HepG2 (cell line): ENCODE data around the gene TOMM7. TPM values are rescaled to one million over a fixed set of nuclear protein-coding genes. Genes with fewer than 3 reads are reported as not detected.

Experiments
- ATAC-seq: fragments of 200-7000 bp; cut with Tn5 transposase; 3 replicates; pipeline ENCODE4 v1.9.1; 2020; ENCODE audit warnings: mild to moderate bottlenecking, moderate library complexity
- BruUV-seq: library from RNA; stranded (reverse); fragments of 400-500 nt; replicated peaks from 2 replicates; lab custom pipeline; 2021; lab: Mats Ljungman, UMichigan
- CTCF ChIA-PET: fragments of 300-600 bp; formaldehyde crosslinking; extraction: SDS; loops from one replicate; lab custom pipeline; 2021; ENCODE audit warnings: low total read pairs, inconsistent platforms, low intra/inter-chr PET ratio; lab: Yijun Ruan, JAX
- POLR2A ChIA-PET: fragments of 350-600 bp; sonication (Branson Sonifier 250); formaldehyde crosslinking; loops from one replicate; lab custom pipeline; 2020; ENCODE audit warnings: antibody characterized with exemption, inconsistent platforms; lab: Yijun Ruan, JAX
- DNase-seq: peaks from one replicate; pipeline ENCODE4 v3.0.0-alpha.2; 2015; ENCODE audit warnings: low spot score
- FAIRE-seq: peaks from 3 replicates; lab custom pipeline; 2011; peaks lifted over from hg19 to GRCh38; lab: Jason Lieb, UNC
- H2AFZ ChIP-seq: one replicate; pipeline ENCODE4 v1.6.1; 2011; ENCODE audit warnings: low read length, inconsistent platforms
- H3K27ac ChIP-seq: fragments of 300-600 bp; 3 replicates; pipeline ENCODE4 v1.8.0; 2011; ENCODE audit warnings: mixed run types, mild to moderate bottlenecking, mixed read lengths, low read length, inconsistent platforms; ENCODE audit not compliant: insufficient read depth; ENCODE audit errors: extremely low read length
- H3K27me3 ChIP-seq, 2 experiments: fragments of 200-600 bp in 1 of 2; 2 replicates in 1 of 2; 3 replicates in 1 of 2; pipeline versions ENCODE4 v1.6.0 to v1.8.0; 2011; ENCODE audit warnings: low read length in 2 of 2, mild to moderate bottlenecking in 2 of 2, moderate library complexity in 2 of 2, inconsistent platforms in 1 of 2; ENCODE audit not compliant: insufficient read depth in 2 of 2, control insufficient read depth in 1 of 2
- H3K36me3 ChIP-seq, 2 experiments: fragments of 200-600 bp in 1 of 2; replicated peaks in 1 of 2; 2 replicates in 1 of 2; 3 replicates in 1 of 2; pipeline versions ENCODE4 v1.5.1 to v1.8.0; 2011; ENCODE audit warnings: low read length in 2 of 2, inconsistent platforms in 1 of 2; ENCODE audit not compliant: insufficient read depth in 2 of 2, control insufficient read depth in 1 of 2
- H3K4me1 ChIP-seq: 2 replicates; pipeline ENCODE4 v1.5.1; 2012; ENCODE audit warnings: low read length, inconsistent platforms; ENCODE audit not compliant: insufficient read depth
- H3K4me2 ChIP-seq: 2 replicates; pipeline ENCODE4 v1.6.0; 2011; ENCODE audit warnings: low read depth, low read length, inconsistent platforms
- H3K4me3 ChIP-seq, 3 experiments: fragments of 200-600 bp in 1 of 3; sonication (generic), shearing (Covaris generic) in 1 of 3; replicated peaks in 1 of 3; 2 replicates each; pipeline ENCODE4 v1.5.1; 2011 to 2016; ENCODE audit warnings: low read length in 3 of 3, inconsistent platforms in 2 of 3, low read depth in 2 of 3, mild to moderate bottlenecking in 2 of 3, control low read depth in 1 of 3, mixed read lengths in 1 of 3; ENCODE audit not compliant: insufficient read depth in 1 of 3
- H3K79me2 ChIP-seq: one replicate; pipeline ENCODE4 v1.6.1; 2011; ENCODE audit warnings: low read length, inconsistent platforms; ENCODE audit not compliant: insufficient read depth
- H3K9ac ChIP-seq: 2 replicates; pipeline ENCODE4 v1.6.0; 2011; ENCODE audit warnings: mild to moderate bottlenecking, low read depth, low read length, inconsistent platforms; ENCODE audit not compliant: insufficient read depth
- H3K9me3 ChIP-seq: 2 replicates; pipeline ENCODE4 v1.5.1; 2012; ENCODE audit warnings: mild to moderate bottlenecking, low read length
- H4K20me1 ChIP-seq: 2 replicates; pipeline ENCODE4 v1.6.0; 2011; ENCODE audit warnings: inconsistent platforms, mild to moderate bottlenecking, low read length, moderate library complexity; ENCODE audit not compliant: insufficient read depth
- BRCA1 ChIP-seq: sonication (generic); formaldehyde crosslinking; IDR thresholded peaks from 2 replicates; pipeline ENCODE4 v1.4.0; 2020; ENCODE audit warnings: missing genetic modification reagents
- ETS1 ChIP-seq: sonication (generic); formaldehyde crosslinking; IDR thresholded peaks from 2 replicates; pipeline ENCODE4 v1.4.0; 2020; ENCODE audit warnings: missing genetic modification reagents
- EZH2 ChIP-seq: conservative IDR thresholded peaks from 2 replicates; pipeline ENCODE4 v1.6.1; 2012; ENCODE audit warnings: mild to moderate bottlenecking, low read depth, low read length, moderate library complexity
- SALL1 ChIP-seq: sonication (generic); formaldehyde crosslinking; IDR thresholded peaks from 2 replicates; pipeline ENCODE4 v1.8.0; 2022; ENCODE audit warnings: mild to moderate bottlenecking, missing genetic modification reagents
- SMAD9 ChIP-seq: sonication (generic); formaldehyde crosslinking; IDR thresholded peaks from 2 replicates; pipeline ENCODE4 v1.5.1; 2020; ENCODE audit warnings: mild to moderate bottlenecking, missing genetic modification reagents
- STAG1 ChIP-seq: sonication (generic); formaldehyde crosslinking; IDR thresholded peaks from 2 replicates; pipeline ENCODE4 v1.4.0; 2020; ENCODE audit warnings: missing genetic modification reagents
- TARDBP ChIP-seq: sonication (generic); formaldehyde crosslinking; IDR thresholded peaks from 2 replicates; pipeline ENCODE4 v1.8.0; 2022; ENCODE audit warnings: mild to moderate bottlenecking, missing genetic modification reagents
- TBX2 ChIP-seq: sonication (generic); formaldehyde crosslinking; IDR thresholded peaks from 2 replicates; pipeline ENCODE4 v1.5.0; 2020; ENCODE audit warnings: missing genetic modification reagents, mild to moderate bottlenecking, borderline replicate concordance
- TCF7L2 ChIP-seq: IDR thresholded peaks from 2 replicates; pipeline ENCODE4 v1.6.1; 2011; ENCODE audit warnings: mild to moderate bottlenecking, low read depth, low read length, moderate library complexity
- XRCC5 ChIP-seq: fragments of 200-400 bp; formaldehyde crosslinking; optimal IDR thresholded peaks from 2 replicates; pipeline ENCODE3; 2017; ENCODE audit warnings: mild to moderate bottlenecking, low read length
- YEATS2 ChIP-seq: sonication (generic); formaldehyde crosslinking; IDR thresholded peaks from 2 replicates; pipeline ENCODE4 v1.4.0; 2020; ENCODE audit warnings: missing genetic modification reagents, borderline replicate concordance
- ZNF263 ChIP-seq: sonication (generic); formaldehyde crosslinking; IDR thresholded peaks from 2 replicates; pipeline ENCODE4 v1.4.0; 2020; ENCODE audit warnings: missing genetic modification reagents
- ZNF644 ChIP-seq: IDR thresholded peaks from 2 replicates; pipeline ENCODE4 v1.6.1; 2016; ENCODE audit warnings: low read depth
- WGBS: methylation state at CpG from one replicate; pipeline ENCODE4 v1.1.6; 2017; ENCODE audit warnings: low lambda C conversion rate; 5-methylcytosine and 5-hydroxymethylcytosine counted together
- in situ Hi-C: cut with HindIII; loops from 2 replicates; pipeline ENCODE4 v1.10.0; 2017; ENCODE audit warnings: low pct_unique_long_range_greater_than_20kb; ENCODE audit not compliant: extremely low pct_ligation_motif_present
- intact Hi-C: fragments of 100-400 bp; cut with micrococcal nuclease; formaldehyde crosslinking; loops from one replicate; pipeline ENCODE4 v1.10.0; 2022; ENCODE audit not compliant: unreplicated experiment
- polyA plus RNA-seq, 8 experiments: library from polyadenylated mRNA; depleted of rRNA in 3 of 8; stranded (reverse) in 7 of 8; unstranded in 1 of 8; fragments of >200 nt; fragmentation: Illumina TruSeq in 4 of 8; extraction: Trizol in 4 of 8; gene quantifications; 2 replicates each; pipeline versions ENCODE4 v1.2.1 to v1.2.3, GENCODE V29; 2011 to 2016; ENCODE audit warnings: low read depth in 4 of 8, missing spikeins in 1 of 8, mixed read lengths in 1 of 8; ENCODE audit not compliant: insufficient read depth in 1 of 8
- total RNA-seq, 5 experiments: library from RNA; depleted of rRNA; stranded (reverse); fragments of >200 nt; fragmentation: Illumina TruSeq; extraction: Trizol; gene quantifications; 2 replicates each; pipeline ENCODE4 v1.2.3, GENCODE V29; 2016; ENCODE audit warnings: low read depth in 1 of 5
- TF ChIP-seq, protein P1 (sequence below): sonication (generic); formaldehyde crosslinking; IDR thresholded peaks from 2 replicates; pipeline ENCODE4 v1.4.0; 2020; ENCODE audit warnings: missing genetic modification reagents, borderline replicate concordance
- TF ChIP-seq, protein P2 (sequence below): sonication (generic); formaldehyde crosslinking; IDR thresholded peaks from 2 replicates; pipeline ENCODE4 v1.8.0; 2022; ENCODE audit warnings: mild to moderate bottlenecking, missing genetic modification reagents; ENCODE audit not compliant: insufficient replicate concordance
- TF ChIP-seq, protein P3 (sequence below): sonication (generic); formaldehyde crosslinking; IDR thresholded peaks from 2 replicates; pipeline ENCODE4 v1.5.1; 2020; ENCODE audit warnings: mild to moderate bottlenecking, missing genetic modification reagents

The TOMM7 gene
- total and polyA plus RNA-seq, 2 of the 13 experiments (the other 11 are each of a cell fraction or from before 2014, with no cell fraction given), result 251 to 369 TPM

GRCh38 chr7:22853138-22853537 is 30.5 kb upstream of the TOMM7 start:
- Histone ChIP-seq H3K27me3 (peaks cover 0 to 21% of the 10 kb centered on the region in 2 experiments; a peak in 3 of 5 replicates), H4K20me1 (no peaks in the 10 kb centered on the region), H3K9me3 (no peaks in the 10 kb centered on the region), H3K79me2 (peaks cover 5% of the 10 kb centered on the region), H3K4me1 (peaks cover 20% of the 10 kb centered on the region), H2AFZ (no peak overlapping the region), H3K4me2 (no peak overlapping the region), H3K9ac (no peak overlapping the region), H3K4me3 (no peak overlapping the region), H3K36me3 (no peaks in the 10 kb centered on the region), H3K27ac (no peak overlapping the region)
- ATAC-seq (no peak), FAIRE-seq (no peak), DNase-seq (no peak)
- in situ Hi-C loops, result loop anchor here (10.0 kb wide), 1 partner anchor 202 kb away; no protein-coding TSS in a partner anchor
- 83% methylated on average over 10 of the region's 10 CpGs for WGBS
- BruUV-seq, result no TSS peak
- ChIA-PET POLR2A (no interaction called here), CTCF (interaction anchor here (0.8 kb wide), 1 partner anchor 202 kb away, joined by 3 read pairs; no protein-coding TSS in a partner anchor)
- intact Hi-C loops, result loop anchor here (5.0 kb wide), 1 partner anchor 204 kb away; no protein-coding TSS in a partner anchor
- no peak for TF ChIP-seq BRCA1 (CRISPR knock-in tag)
- no peak for TF ChIP-seq ZNF644
- TF ChIP-seq, protein P1, sequence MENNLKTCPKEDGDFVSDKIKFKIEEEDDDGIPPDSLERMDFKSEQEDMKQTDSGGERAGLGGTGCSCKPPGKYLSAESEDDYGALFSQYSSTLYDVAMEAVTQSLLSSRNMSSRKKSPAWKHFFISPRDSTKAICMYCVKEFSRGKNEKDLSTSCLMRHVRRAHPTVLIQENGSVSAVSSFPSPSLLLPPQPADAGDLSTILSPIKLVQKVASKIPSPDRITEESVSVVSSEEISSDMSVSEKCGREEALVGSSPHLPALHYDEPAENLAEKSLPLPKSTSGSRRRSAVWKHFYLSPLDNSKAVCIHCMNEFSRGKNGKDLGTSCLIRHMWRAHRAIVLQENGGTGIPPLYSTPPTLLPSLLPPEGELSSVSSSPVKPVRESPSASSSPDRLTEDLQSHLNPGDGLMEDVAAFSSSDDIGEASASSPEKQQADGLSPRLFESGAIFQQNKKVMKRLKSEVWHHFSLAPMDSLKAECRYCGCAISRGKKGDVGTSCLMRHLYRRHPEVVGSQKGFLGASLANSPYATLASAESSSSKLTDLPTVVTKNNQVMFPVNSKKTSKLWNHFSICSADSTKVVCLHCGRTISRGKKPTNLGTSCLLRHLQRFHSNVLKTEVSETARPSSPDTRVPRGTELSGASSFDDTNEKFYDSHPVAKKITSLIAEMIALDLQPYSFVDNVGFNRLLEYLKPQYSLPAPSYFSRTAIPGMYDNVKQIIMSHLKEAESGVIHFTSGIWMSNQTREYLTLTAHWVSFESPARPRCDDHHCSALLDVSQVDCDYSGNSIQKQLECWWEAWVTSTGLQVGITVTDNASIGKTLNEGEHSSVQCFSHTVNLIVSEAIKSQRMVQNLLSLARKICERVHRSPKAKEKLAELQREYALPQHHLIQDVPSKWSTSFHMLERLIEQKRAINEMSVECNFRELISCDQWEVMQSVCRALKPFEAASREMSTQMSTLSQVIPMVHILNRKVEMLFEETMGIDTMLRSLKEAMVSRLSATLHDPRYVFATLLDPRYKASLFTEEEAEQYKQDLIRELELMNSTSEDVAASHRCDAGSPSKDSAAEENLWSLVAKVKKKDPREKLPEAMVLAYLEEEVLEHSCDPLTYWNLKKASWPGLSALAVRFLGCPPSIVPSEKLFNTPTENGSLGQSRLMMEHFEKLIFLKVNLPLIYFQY, result no peak
- TF ChIP-seq, protein P2, sequence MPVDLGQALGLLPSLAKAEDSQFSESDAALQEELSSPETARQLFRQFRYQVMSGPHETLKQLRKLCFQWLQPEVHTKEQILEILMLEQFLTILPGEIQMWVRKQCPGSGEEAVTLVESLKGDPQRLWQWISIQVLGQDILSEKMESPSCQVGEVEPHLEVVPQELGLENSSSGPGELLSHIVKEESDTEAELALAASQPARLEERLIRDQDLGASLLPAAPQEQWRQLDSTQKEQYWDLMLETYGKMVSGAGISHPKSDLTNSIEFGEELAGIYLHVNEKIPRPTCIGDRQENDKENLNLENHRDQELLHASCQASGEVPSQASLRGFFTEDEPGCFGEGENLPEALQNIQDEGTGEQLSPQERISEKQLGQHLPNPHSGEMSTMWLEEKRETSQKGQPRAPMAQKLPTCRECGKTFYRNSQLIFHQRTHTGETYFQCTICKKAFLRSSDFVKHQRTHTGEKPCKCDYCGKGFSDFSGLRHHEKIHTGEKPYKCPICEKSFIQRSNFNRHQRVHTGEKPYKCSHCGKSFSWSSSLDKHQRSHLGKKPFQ (CRISPR knock-in tag), result no peak
- no peak for TF ChIP-seq YEATS2 (CRISPR knock-in tag)
- TF ChIP-seq SMAD9, result no peak
- TF ChIP-seq TBX2 (CRISPR knock-in tag), result no peak
- TF ChIP-seq ETS1, result no peak
- TF ChIP-seq TCF7L2, result no peak
- TF ChIP-seq EZH2, result no peak
- TF ChIP-seq ZNF263 (CRISPR knock-in tag), result no peak
- no peak for TF ChIP-seq XRCC5
- TF ChIP-seq, protein P3, sequence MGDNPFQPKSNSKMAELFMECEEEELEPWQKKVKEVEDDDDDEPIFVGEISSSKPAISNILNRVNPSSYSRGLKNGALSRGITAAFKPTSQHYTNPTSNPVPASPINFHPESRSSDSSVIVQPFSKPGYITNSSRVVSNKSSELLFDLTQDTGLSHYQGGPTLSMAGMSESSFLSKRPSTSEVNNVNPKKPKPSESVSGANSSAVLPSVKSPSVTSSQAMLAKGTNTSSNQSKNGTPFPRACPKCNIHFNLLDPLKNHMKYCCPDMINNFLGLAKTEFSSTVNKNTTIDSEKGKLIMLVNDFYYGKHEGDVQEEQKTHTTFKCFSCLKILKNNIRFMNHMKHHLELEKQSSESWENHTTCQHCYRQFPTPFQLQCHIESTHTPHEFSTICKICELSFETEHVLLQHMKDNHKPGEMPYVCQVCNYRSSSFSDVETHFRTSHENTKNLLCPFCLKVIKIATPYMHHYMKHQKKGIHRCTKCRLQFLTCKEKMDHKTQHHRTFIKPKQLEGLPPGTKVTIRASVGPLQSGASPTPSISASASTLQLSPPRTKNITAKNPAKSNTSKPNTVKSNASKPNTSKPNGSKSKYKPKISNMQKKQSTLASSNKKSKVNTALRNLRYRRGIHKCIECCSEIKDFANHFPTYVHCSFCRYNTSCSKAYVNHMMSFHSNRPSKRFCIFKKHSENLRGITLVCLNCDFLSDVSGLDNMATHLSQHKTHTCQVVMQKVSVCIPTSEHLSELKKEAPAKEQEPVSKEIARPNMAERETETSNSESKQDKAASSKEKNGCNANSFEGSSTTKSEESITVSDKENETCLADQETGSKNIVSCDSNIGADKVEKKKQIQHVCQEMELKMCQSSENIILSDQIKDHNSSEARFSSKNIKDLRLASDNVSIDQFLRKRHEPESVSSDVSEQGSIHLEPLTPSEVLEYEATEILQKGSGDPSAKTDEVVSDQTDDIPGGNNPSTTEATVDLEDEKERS (CRISPR knock-in tag), result no peak
- no peak for TF ChIP-seq SALL1
- no peak for TF ChIP-seq STAG1 (CRISPR knock-in tag)
- no peak for TF ChIP-seq TARDBP (CRISPR knock-in tag)
